HEK293 (cell line): Measurements from ENCODE around the gene LRRC4C.

ENCODE experiments used
- TCF7L2 ChIP-seq: IDR thresholded peaks from 2 replicates; pipeline ENCODE4 v1.6.1; 2011; ENCODE audit warnings: low read depth, mild to moderate bottlenecking, inconsistent platforms, low read length, moderate library complexity, borderline replicate concordance
- ZBTB21 ChIP-seq: fragments of 450-650 bp; formaldehyde crosslinking; IDR thresholded peaks from 2 replicates; pipeline ENCODE4 v1.5.1; 2017; ENCODE audit warnings: missing biosample characterization, missing genetic modification characterization
- ZFP41 ChIP-seq: fragments of 450-650 bp; formaldehyde crosslinking; IDR thresholded peaks from 2 replicates; pipeline ENCODE4 v1.5.1; 2016; ENCODE audit warnings: missing biosample characterization, missing genetic modification characterization, borderline replicate concordance
- ZNF155 ChIP-seq: fragments of 450-650 bp; formaldehyde crosslinking; IDR thresholded peaks from 2 replicates; pipeline ENCODE4 v1.5.1; 2016; ENCODE audit warnings: missing biosample characterization, missing genetic modification characterization
- ZNF544 ChIP-seq: fragments of 450-650 bp; formaldehyde crosslinking; IDR thresholded peaks from 2 replicates; pipeline ENCODE4 v1.5.0; 2017; ENCODE audit warnings: missing biosample characterization, missing genetic modification characterization
- ZNF560 ChIP-seq: fragments of 450-650 bp; formaldehyde crosslinking; IDR thresholded peaks from 2 replicates; pipeline ENCODE4 v1.5.1; 2017; ENCODE audit warnings: missing biosample characterization, missing genetic modification characterization, borderline replicate concordance
- ZNF747 ChIP-seq: fragments of 450-650 bp; formaldehyde crosslinking; IDR thresholded peaks from 2 replicates; pipeline ENCODE4 v1.5.1; 2016; ENCODE audit warnings: missing biosample characterization, missing genetic modification characterization
- ZNF785 ChIP-seq: fragments of 450-650 bp; formaldehyde crosslinking; IDR thresholded peaks from 2 replicates; pipeline ENCODE4 v1.5.1; 2016; ENCODE audit warnings: missing biosample characterization, missing genetic modification characterization
- TF ChIP-seq, protein P1 (sequence below): fragments of 450-650 bp; formaldehyde crosslinking; IDR thresholded peaks from 2 replicates; pipeline ENCODE4 v1.5.1; 2016; ENCODE audit warnings: missing biosample characterization, missing genetic modification characterization

DNA sequence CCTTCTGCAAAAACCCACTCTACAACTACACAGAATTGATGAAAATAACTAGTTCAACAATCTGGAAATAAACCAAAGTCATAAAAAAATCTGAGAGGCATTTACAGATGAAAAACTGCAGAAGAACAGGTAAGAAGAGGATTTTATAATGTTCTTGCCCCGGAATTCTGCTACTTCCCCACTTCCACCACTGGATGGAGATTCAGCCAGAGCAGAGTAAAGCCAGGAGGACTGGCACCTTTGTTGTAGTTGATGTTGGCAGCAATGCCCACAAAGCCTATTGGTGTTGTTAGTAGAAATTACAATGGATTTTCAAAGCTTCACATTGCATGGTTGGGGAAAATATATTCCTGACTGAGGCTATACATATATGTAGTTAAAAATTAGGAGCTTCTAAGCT lies 640.2 kb downstream of the LRRC4C start:
- TF ChIP-seq ZNF560 (tag by site-specific recombination) (no peak), TCF7L2 (no peak), ZNF544 (tag by site-specific recombination) (no peak), ZFP41 (tag by site-specific recombination) (no peak), ZNF747 (tag by site-specific recombination) (no peak), ZNF785 (no peak), ZBTB21 (tag by site-specific recombination) (no peak), ZNF155 (tag by site-specific recombination) (no peak)
- TF ChIP-seq, protein P1, sequence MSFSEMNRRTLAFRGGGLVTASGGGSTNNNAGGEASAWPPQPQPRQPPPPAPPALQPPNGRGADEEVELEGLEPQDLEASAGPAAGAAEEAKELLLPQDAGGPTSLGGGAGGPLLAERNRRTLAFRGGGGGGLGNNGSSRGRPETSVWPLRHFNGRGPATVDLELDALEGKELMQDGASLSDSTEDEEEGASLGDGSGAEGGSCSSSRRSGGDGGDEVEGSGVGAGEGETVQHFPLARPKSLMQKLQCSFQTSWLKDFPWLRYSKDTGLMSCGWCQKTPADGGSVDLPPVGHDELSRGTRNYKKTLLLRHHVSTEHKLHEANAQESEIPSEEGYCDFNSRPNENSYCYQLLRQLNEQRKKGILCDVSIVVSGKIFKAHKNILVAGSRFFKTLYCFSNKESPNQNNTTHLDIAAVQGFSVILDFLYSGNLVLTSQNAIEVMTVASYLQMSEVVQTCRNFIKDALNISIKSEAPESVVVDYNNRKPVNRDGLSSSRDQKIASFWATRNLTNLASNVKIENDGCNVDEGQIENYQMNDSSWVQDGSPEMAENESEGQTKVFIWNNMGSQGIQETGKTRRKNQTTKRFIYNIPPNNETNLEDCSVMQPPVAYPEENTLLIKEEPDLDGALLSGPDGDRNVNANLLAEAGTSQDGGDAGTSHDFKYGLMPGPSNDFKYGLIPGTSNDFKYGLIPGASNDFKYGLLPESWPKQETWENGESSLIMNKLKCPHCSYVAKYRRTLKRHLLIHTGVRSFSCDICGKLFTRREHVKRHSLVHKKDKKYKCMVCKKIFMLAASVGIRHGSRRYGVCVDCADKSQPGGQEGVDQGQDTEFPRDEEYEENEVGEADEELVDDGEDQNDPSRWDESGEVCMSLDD: no peak
